NOMO-1 (cell line): ENCODE data around the gene PACSIN3.

Experiments used
- DNase-seq, 2 experiments: peaks; one replicate each; lab custom pipeline; 2025; ENCODE audit not compliant: unreplicated experiment in 2 of 2; lab: John Stamatoyannopoulos, UW

Gene PACSIN3

GRCh38 chr11:47154616-47155570 lies 31.3 kb downstream of the PACSIN3 start:
- DNase-seq, result no peak

DNA sequence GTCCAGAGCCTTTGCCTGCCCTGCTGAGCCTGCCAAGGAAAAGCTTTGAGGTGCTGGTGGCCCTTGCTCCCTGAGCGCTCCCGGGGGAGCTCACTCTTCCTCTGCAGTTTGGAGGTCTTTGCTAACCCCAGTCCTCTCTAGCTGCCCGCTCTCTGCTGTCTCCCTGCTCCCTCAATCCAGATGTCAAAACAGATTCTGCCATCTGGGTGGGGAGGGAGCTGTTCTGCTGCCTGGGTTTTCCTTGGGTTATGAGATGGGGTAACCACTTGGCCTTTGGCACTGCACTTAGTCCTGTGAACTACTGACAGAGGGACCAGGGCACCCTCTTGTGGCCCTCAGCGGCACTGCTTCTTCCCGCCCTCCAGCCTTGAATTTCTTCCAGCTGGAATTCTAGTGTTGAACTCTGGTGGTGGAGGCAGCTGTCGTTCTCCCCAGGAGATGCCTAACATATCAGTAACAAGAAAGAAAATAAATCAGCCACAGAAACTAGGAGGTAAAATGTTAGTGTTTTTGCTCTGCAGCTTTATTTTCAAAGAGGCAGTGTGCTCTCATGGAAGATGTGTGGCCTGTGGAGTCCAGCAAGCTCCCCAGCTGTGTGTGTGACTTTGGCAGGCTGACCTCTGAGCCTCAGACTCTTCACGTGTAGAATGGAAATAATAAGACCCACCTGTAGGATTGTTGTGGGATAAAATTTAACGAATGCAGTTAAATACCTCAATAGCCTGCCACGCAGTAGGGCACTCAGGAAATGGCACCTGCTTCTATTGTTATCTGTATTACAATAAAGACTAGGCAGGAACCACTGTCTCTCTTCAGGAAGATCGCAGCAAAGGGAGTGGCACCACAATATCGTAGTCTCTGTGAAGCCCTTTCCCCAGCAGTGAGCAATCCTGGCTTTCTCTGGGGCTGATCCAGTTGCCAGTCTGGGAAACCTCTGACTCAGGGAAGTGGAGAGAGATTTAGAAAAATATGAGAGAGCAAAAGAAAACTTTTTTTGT lies 33.0 kb downstream of the PACSIN3 start:
- DNase-seq, result peak; percentile 24 to 36

DNA sequence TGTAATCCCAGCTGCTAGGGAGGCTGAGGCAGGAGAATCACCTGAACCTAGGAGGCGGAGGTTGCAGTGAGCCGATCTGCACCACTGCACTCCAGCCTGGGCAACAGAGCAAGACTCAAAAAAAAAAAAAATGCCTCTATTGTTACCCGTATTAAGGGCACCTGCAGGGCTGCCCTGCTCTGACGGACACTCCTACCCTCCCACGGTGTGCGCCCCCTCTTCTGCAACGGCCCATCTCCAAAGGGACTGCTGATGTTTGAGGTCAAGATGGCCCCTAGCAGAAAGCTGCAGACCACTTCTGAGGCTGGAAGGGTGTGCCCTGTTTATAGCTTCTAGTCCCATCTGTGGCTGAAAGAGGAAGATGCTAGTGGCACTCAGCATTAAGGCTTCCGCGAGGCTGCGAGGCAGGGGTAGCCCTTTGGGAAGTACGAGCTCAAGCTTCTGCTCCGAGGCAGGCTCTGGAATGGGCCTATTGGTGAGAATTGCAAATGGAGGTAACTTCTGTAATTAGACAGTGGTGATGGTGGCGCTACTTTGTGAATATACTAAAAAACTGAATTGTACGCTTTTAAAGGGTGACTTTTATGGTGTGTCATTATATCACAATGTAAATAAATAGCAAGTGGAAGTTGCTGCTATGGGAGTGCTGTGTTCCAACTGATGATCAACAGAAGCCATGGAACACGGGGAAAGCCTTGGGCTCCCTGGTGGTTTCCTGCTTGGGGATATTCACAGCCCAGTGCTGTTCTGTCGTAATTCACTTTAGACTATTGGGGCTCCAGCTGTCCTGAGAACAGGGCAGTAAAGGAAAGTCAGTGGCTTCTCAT lies 33.9 kb downstream of the PACSIN3 start:
- no peak for DNase-seq

DNA sequence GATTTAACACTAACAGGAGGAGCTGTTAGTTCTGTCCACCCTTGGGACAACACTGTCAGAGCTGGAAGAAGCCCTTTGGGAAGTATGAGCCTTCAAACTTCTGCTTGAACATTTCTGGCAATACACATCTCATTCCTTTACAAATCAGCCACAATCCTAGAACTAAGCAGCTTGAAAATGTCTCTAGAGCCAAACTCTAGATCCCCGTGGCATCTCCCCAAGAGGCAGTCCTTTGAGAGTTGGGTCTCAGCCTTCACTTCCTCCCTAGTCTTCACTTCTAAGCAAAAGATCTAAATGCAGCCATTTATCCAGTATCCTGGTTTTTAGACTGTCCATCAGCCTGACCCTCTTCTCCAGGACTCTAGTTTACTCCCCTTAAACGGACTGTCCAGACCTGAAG lies 36.5 kb downstream of the PACSIN3 start:
- DNase-seq, result no peak

DNA sequence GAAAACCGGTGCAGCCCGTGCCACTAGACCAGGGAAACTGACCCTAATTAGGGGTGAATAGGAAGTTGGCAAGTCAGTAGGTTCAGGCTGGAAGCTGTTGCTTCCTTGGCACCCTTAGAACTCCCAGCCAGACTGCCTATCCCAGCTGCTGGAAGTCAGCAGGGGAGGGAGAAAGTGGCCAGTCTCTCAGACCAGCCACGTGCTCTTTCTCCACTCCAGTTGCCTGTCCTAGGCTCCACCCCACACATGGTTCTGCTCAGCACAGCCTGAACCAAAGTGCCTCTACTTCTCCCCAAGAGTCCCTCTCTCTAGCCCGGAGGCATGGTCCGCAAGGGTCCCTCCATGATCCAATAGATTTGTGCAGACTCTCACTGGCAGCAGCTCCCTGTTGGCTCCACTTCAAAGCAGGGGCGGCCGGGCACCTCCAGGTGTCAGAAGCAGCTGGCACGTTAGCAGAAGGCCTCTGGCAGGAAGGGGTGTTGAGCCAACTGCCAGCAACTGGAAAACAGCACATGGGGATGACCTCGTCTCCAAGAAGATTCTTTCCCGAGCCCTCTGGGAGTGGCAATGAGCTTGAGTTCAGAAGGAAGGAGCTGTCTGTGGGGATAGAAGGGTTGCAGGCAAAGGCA lies 37.2 kb downstream of the PACSIN3 start:
- no peak for DNase-seq

DNA sequence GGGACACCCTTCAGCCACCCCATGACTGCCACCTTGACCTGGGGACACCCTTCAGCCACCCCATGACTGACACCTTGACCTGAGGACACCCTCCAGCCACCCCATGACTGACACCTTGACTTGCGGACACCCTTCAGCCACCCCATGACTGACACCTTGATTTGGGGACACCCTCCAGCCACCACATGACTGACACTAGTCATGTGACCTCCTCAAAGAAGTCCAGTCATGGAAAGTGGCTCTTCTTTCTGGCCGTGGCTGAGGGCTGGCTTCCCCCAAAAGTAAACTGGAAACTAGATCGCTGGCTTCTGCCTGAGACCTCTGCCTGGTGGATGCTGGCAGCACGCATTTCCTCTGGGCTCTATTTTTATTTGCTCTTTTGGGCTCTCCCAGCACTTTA lies 38.0 kb downstream of the PACSIN3 start:
- DNase-seq, result no peak

GRCh38 chr11:47147681-47148080 lies 38.6 kb downstream of the PACSIN3 start:
- no peak for DNase-seq

GRCh38 chr11:47147250-47147649 lies 39.0 kb downstream of the PACSIN3 start:
- no peak for DNase-seq

GRCh38 chr11:47144541-47144940 lies 41.7 kb downstream of the PACSIN3 start:
- DNase-seq, result no peak

DNA sequence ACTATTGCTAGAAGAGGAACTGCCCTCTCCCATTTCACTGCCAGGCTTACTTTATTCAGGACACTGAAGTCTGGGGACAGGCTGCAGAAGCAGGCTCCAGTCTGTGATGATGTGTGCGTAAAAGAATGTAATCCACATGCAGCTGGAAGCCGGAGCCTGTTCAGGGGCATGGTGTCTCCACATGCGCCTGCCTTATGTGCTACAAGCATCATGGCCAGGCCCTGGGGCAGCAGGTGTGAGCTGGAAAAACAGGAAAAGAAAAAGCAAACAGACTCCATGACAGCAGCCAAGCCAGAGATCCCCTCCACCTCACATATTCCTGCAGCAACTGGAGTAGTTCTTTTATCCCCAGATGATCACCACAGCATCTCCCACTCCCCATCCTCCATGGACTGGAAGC lies 42.9 kb downstream of the PACSIN3 start:
- no peak for DNase-seq

DNA sequence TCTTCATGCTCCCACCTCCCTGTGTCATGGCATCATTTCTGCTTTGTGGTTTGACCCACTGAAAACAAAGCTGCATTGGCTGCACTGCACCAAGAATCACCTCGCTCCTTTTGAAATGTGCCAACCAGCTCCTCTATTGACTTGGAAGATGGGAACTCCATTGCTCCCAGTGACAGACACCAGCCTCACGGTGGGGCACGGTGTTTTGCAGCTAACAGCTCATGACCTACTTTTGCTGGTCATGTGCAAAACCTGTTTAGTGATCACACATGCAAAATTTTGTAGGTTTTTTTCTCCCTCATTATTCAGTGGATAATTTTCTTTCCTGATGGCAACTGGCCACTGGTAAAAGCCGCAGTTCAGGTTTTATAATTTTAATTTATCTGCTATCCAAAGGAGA lies 46.4 kb downstream of the PACSIN3 start:
- no peak for DNase-seq

GRCh38 chr11:47137476-47137875 lies 48.8 kb downstream of the PACSIN3 start:
- DNase-seq, result no peak

DNA sequence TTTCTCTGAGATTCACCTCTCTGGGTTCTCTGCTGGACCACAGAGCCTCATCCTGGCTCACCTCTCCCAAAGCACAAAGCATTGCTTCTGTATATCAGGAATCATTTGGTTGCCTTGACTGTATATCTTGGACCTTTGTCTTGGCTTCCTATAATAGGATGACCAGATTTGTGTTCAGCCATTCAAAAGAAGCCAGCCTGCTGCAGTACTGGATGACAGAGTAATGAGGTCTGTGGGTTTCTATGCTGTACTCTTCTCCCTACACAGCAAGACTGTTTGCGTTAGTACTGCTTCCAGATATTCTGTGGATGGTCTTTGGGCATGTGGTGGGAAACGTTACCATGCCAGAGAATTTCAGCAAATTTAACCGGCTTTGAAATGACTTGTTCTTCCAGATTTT lies 49.3 kb downstream of the PACSIN3 start:
- DNase-seq, result no peak

DNA sequence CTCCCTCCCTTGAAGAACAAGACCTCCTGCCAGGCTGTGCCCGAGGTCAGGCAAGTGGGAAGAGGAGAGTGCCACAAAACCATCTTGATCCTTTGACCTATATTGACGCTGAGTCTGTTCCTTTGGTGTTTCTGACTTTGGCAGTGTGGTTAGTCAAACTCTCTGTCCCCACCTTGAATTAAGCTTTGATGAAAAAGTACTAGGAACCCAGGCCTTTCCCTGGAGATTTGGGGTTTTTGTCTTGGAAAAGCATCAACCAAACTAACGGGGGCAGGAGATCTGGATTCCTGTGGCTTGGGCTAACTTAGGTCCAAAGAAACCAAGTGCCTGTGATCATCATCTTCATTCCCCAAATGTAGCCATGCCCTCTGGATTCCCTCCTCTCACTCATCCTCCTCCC lies 49.9 kb downstream of the PACSIN3 start:
- DNase-seq, result no peak

DNA sequence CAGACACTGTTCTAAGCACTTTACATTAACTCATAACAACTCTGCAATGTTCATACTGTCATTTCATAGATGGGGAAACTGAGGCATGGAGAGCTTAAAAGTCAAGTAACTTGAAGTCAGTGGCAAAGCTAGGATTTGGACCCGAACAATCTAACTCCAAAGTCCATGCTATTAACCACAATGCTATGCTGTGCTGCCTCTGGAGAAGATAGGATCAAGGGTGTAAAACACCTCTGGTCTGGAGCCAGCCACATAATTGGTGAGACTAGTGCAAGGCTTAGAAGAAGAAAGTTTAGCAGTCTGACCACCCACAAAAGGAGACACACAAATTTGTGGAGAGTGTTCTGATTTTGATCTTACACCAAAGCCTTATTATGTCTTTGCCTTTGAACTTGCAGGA lies 53.3 kb downstream of the PACSIN3 start:
- no peak for DNase-seq

DNA sequence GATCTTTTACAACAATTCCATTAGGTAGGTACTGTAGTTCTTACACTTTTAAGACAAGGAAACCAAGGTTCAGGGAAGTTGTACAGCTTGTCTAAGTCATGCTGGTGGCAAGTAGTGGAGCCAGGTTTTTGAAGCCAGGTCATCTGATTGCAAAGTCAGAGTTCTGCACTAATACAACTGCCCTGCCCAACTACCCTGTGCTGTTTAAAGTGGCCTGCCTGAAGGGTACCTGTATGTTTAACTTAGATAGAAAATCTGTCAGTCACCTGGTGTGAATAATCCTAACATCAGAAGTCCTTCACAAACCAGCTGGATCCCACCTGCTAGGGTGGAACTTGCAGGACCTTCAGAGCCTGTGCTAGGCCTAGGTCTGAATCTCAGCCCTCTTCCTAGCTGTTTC lies 53.7 kb downstream of the PACSIN3 start:
- no peak for DNase-seq

GRCh38 chr11:47131136-47131535 lies 55.1 kb downstream of the PACSIN3 start:
- no peak for DNase-seq

- no peak for DNase-seq
Observed at GRCh38 chr11:47130543-47130942, 55.7 kb downstream of the PACSIN3 start.
